A549 (cell line): ENCODE measurements around the gene SCG2.

ENCODE experiments used
- CBX2 ChIP-seq: fragments of 200-600 bp; sonication (generic); IDR thresholded peaks from 2 replicates; pipeline ENCODE4 v1.6.1; 2016; ENCODE audit warnings: low read depth, mild to moderate bottlenecking, borderline replicate concordance
- EP300 ChIP-seq, 2 experiments: fragments of >200 bp; sonication (Bioruptor Twin); formaldehyde crosslinking; IDR thresholded peaks; 2 replicates in 1 of 2; 3 replicates in 1 of 2; pipeline ENCODE4 v1.6.1; 2016 to 2017
- MAFK ChIP-seq: fragments of 450-650 bp; IDR thresholded peaks from 2 replicates; pipeline ENCODE4 v1.6.1; 2014; ENCODE audit not compliant: partially characterized antibody
- PHF8 ChIP-seq: fragments of 200-600 bp; sonication (generic); IDR thresholded peaks from 2 replicates; pipeline ENCODE4 v1.6.1; 2016; ENCODE audit warnings: low read depth, mild to moderate bottlenecking, antibody characterized with exemption, moderate library complexity, borderline replicate concordance
- RFX5 ChIP-seq: fragments of 450-650 bp; IDR thresholded peaks from 2 replicates; pipeline ENCODE4 v1.7.1; 2014; ENCODE audit warnings: antibody characterized with exemption, mild to moderate bottlenecking, moderate library complexity
- SMC3 ChIP-seq: fragments of >200 bp; sonication (Bioruptor Twin); formaldehyde crosslinking; IDR thresholded peaks from 3 replicates; pipeline ENCODE4 v1.6.1; 2018; ENCODE audit warnings: inconsistent platforms
- SREBF2 ChIP-seq: fragments of 450-650 bp; IDR thresholded peaks from 2 replicates; pipeline ENCODE4 v1.6.1; 2014; ENCODE audit warnings: mild to moderate bottlenecking, moderate library complexity
- TF ChIP-seq, protein P1 (sequence below): fragments of >200 bp; sonication (Bioruptor Twin); formaldehyde crosslinking; IDR thresholded peaks from 3 replicates; pipeline ENCODE4 v1.5.1; 2016
- TF ChIP-seq, protein P2 (sequence below): IDR thresholded peaks from 2 replicates; pipeline ENCODE4 v1.6.1; 2012

GRCh38 chr2:223619486-223620129 lies 17.4 kb upstream of the SCG2 start:
- TF ChIP-seq, protein P1, sequence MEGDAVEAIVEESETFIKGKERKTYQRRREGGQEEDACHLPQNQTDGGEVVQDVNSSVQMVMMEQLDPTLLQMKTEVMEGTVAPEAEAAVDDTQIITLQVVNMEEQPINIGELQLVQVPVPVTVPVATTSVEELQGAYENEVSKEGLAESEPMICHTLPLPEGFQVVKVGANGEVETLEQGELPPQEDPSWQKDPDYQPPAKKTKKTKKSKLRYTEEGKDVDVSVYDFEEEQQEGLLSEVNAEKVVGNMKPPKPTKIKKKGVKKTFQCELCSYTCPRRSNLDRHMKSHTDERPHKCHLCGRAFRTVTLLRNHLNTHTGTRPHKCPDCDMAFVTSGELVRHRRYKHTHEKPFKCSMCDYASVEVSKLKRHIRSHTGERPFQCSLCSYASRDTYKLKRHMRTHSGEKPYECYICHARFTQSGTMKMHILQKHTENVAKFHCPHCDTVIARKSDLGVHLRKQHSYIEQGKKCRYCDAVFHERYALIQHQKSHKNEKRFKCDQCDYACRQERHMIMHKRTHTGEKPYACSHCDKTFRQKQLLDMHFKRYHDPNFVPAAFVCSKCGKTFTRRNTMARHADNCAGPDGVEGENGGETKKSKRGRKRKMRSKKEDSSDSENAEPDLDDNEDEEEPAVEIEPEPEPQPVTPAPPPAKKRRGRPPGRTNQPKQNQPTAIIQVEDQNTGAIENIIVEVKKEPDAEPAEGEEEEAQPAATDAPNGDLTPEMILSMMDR, result no peak
- no peak for TF ChIP-seq SMC3
- no peak for TF ChIP-seq MAFK
- TF ChIP-seq PHF8, result no peak
- no peak for TF ChIP-seq EP300 (IDR thresholded peaks at IDR 0.05)
- TF ChIP-seq, protein P2, sequence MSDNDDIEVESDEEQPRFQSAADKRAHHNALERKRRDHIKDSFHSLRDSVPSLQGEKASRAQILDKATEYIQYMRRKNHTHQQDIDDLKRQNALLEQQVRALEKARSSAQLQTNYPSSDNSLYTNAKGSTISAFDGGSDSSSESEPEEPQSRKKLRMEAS, result no peak
- no peak for TF ChIP-seq SREBF2
- no peak for TF ChIP-seq RFX5
- no peak for TF ChIP-seq CBX2
